ENCODE measurements around the gene FHOD3.

DNA sequence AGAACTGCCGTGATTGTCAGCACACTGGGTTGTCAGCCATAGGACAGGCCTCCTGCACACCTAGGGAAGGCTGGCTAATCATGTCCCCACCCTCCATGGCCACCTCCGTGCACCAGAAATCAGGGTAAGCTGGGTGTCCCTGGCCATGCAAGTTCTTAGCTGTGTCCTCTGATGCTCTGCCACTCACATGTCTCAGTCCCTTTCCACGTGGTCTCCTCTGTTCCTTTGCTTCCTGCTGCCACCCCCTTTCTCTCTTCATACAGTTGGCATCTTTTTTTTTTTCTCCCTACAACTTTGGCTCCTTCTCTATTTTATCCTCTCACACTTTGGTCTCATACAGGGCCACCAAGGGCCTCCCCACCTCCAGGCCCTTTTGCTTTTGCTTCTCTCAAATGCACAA is 377.6 kb downstream of the FHOD3 start:
- TF ChIP-seq POLR2A (IDR thresholded peaks at IDR 0.05) (no peak), EP300 (IDR thresholded peaks at IDR 0.05) (no peak)
- TF ChIP-seq, protein P1, sequence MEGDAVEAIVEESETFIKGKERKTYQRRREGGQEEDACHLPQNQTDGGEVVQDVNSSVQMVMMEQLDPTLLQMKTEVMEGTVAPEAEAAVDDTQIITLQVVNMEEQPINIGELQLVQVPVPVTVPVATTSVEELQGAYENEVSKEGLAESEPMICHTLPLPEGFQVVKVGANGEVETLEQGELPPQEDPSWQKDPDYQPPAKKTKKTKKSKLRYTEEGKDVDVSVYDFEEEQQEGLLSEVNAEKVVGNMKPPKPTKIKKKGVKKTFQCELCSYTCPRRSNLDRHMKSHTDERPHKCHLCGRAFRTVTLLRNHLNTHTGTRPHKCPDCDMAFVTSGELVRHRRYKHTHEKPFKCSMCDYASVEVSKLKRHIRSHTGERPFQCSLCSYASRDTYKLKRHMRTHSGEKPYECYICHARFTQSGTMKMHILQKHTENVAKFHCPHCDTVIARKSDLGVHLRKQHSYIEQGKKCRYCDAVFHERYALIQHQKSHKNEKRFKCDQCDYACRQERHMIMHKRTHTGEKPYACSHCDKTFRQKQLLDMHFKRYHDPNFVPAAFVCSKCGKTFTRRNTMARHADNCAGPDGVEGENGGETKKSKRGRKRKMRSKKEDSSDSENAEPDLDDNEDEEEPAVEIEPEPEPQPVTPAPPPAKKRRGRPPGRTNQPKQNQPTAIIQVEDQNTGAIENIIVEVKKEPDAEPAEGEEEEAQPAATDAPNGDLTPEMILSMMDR (IDR thresholded peaks at IDR 0.05), result no peak
